K562 (cell line): Measurements from ENCODE around the gene ZNF768. TPM values are rescaled to one million over a fixed set of nuclear protein-coding genes. Genes with fewer than 3 reads are reported as not detected.

Source experiments
- ARID2 ChIP-seq: fragments of 450-650 bp; IDR thresholded peaks from 2 replicates; pipeline ENCODE4 v1.6.1; 2017; ENCODE audit warnings: antibody characterized with exemption, mild to moderate bottlenecking
- CREM ChIP-seq: IDR thresholded peaks from 2 replicates; pipeline ENCODE4 v1.6.1; 2014; ENCODE audit warnings: antibody characterized with exemption, low read depth
- EGR1 ChIP-seq: fragments of 450-650 bp; conservative IDR thresholded peaks from 2 replicates; pipeline ENCODE4 v1.6.1; 2017; ENCODE audit warnings: mild to moderate bottlenecking
- FOSL1 ChIP-seq: fragments of 200-800 bp; sonication (Bioruptor generic); conservative IDR thresholded peaks from 2 replicates; pipeline ENCODE4 v1.6.1; 2016; ENCODE audit warnings: missing genetic modification characterization, missing compliant biosample characterization
- MNT ChIP-seq, 2 experiments: fragments of 450-650 bp; conservative IDR thresholded peaks; 2 replicates each; pipeline ENCODE4 v1.6.1; 2017; ENCODE audit warnings: mild to moderate bottlenecking in 2 of 2, moderate library complexity in 2 of 2
- MYBL2 ChIP-seq, 2 experiments: fragments of 450-650 bp in 1 of 2; sonication (generic) in 1 of 2; formaldehyde crosslinking in 1 of 2; IDR thresholded peaks; 2 replicates each; pipeline versions ENCODE4 v1.6.1 to v1.8.1; 2017 to 2022; ENCODE audit warnings: borderline replicate concordance in 1 of 2, inconsistent platforms in 1 of 2, low read depth in 1 of 2, mild to moderate bottlenecking in 1 of 2, missing genetic modification reagents in 1 of 2, moderate library complexity in 1 of 2
- NFATC3 ChIP-seq: fragments of 450-650 bp; IDR thresholded peaks from 2 replicates; pipeline ENCODE4 v1.6.1; 2017; ENCODE audit warnings: mild to moderate bottlenecking
- PKNOX1 ChIP-seq: fragments of 450-650 bp; IDR thresholded peaks from 2 replicates; pipeline ENCODE4 v1.6.1; 2016
- POLR2A ChIP-seq: fragments of 450-650 bp; conservative IDR thresholded peaks from 2 replicates; pipeline ENCODE4 v1.6.1; 2016
- POLR2H ChIP-seq: IDR thresholded peaks from 2 replicates; pipeline ENCODE4 v1.6.1; 2016; ENCODE audit warnings: missing genetic modification characterization, low read depth, mild to moderate bottlenecking, control low read depth, missing compliant biosample characterization, moderate library complexity
- RB1 ChIP-seq: fragments of 450-650 bp; IDR thresholded peaks from 2 replicates; pipeline ENCODE4 v1.6.1; 2017; ENCODE audit warnings: low read depth, mild to moderate bottlenecking
- SMAD1 ChIP-seq: fragments of 150-350 bp; IDR thresholded peaks from 2 replicates; pipeline ENCODE4 v1.6.1; 2014; ENCODE audit warnings: low read length, low read depth; ENCODE audit not compliant: partially characterized antibody
- SNIP1 ChIP-seq: fragments of 450-650 bp; IDR thresholded peaks from 2 replicates; pipeline ENCODE4 v1.7.1; 2017; ENCODE audit warnings: low read depth, mild to moderate bottlenecking
- SP2 ChIP-seq: IDR thresholded peaks from 2 replicates; pipeline ENCODE4 v1.6.1; 2011; ENCODE audit warnings: mild to moderate bottlenecking, low read depth, low read length, moderate library complexity; ENCODE audit not compliant: poor library complexity, severe bottlenecking; ENCODE audit errors: extremely low read depth
- TBL1XR1 ChIP-seq, 2 experiments: IDR thresholded peaks; 2 replicates each; pipeline ENCODE4 v1.6.1; 2012; ENCODE audit warnings: improper control_type of control experiment in 2 of 2, low read length in 2 of 2, mild to moderate bottlenecking in 1 of 2
- TEAD1 ChIP-seq, 2 experiments: fragments of 450-650 bp in 1 of 2; sonication (generic) in 1 of 2; formaldehyde crosslinking; IDR thresholded peaks; 2 replicates each; pipeline versions ENCODE4 v1.4.0 to v1.8.0; 2020 to 2022; ENCODE audit warnings: mild to moderate bottlenecking in 2 of 2, missing genetic modification reagents in 1 of 2
- TOE1 ChIP-seq, 2 experiments: fragments of 450-650 bp in 1 of 2; sonication (generic) in 1 of 2; formaldehyde crosslinking in 1 of 2; IDR thresholded peaks; 2 replicates each; pipeline versions ENCODE4 v1.7.1 to v1.8.0; 2016 to 2022; ENCODE audit warnings: borderline replicate concordance in 2 of 2, mild to moderate bottlenecking in 2 of 2, antibody characterized with exemption in 1 of 2, inconsistent platforms in 1 of 2, low read depth in 1 of 2, missing genetic modification reagents in 1 of 2, moderate library complexity in 1 of 2
- YY1 ChIP-seq, 3 experiments: IDR thresholded peaks; 2 replicates each; pipeline ENCODE4 v1.6.1; 2011; ENCODE audit warnings: low read length in 2 of 3, mild to moderate bottlenecking in 2 of 3, moderate library complexity in 2 of 3, borderline replicate concordance in 1 of 3, control low read depth in 1 of 3, low read depth in 1 of 3; ENCODE audit not compliant: insufficient read depth in 3 of 3, insufficient replicate concordance in 2 of 3, control insufficient read depth in 1 of 3, insufficient read length in 1 of 3; ENCODE audit errors: extremely low read depth in 1 of 3
- ZC3H8 ChIP-seq: fragments of 450-650 bp; IDR thresholded peaks from 2 replicates; pipeline ENCODE4 v1.6.1; 2017
- ZNF551 ChIP-seq: fragments of 250-450 bp; sonication (Bioruptor Pico); IDR thresholded peaks from 2 replicates; pipeline ENCODE4 v1.5.0; 2021; ENCODE audit warnings: mild to moderate bottlenecking, moderate library complexity
- ZNF639 ChIP-seq, 2 experiments: fragments of 200-800 bp in 1 of 2; sonication (Bioruptor generic) in 1 of 2; sonication (generic) in 1 of 2; formaldehyde crosslinking in 1 of 2; IDR thresholded peaks in 1 of 2; conservative IDR thresholded peaks in 1 of 2; 2 replicates each; pipeline versions ENCODE4 v1.5.0 to v1.6.1; 2016 to 2020; ENCODE audit warnings: missing compliant biosample characterization in 1 of 2, missing genetic modification characterization in 1 of 2, missing genetic modification reagents in 1 of 2
- ZNF668 ChIP-seq: fragments of 250-450 bp; sonication (Bioruptor Pico); IDR thresholded peaks from 2 replicates; pipeline ENCODE4 v1.8.0; 2022; ENCODE audit warnings: mild to moderate bottlenecking, inconsistent platforms
- ZNF707 ChIP-seq: fragments of 250-450 bp; sonication (Bioruptor Pico); conservative IDR thresholded peaks from 2 replicates; pipeline ENCODE4 v1.8.0; 2022; ENCODE audit warnings: inconsistent platforms, mild to moderate bottlenecking, moderate library complexity
- polyA plus RNA-seq, 8 experiments: library from polyadenylated mRNA; depleted of rRNA in 4 of 8; stranded (reverse) in 5 of 8; unstranded in 3 of 8; fragments of >200 nt; fragmentation: Nextera tagmentation in 2 of 8; fragmentation: Illumina TruSeq in 1 of 8; extraction: Ambion mirVana in 2 of 8; extraction: Trizol in 1 of 8; gene quantifications; 2 replicates each; pipeline versions ENCODE4 v1.2.1 to v1.2.3, GENCODE V29; 2011 to 2014; ENCODE audit warnings: inconsistent platforms in 1 of 8, missing spikeins in 1 of 8
- total RNA-seq, 7 experiments: library from RNA; depleted of rRNA in 6 of 7; stranded (reverse); fragments of >200 nt in 6 of 7; fragmentation: Illumina TruSeq in 2 of 7; extraction: Trizol in 2 of 7; gene quantifications; 2 replicates each; pipeline versions ENCODE4 v1.2.1 to v1.2.3, GENCODE V29; 2011 to 2021; ENCODE audit warnings: low replicate concordance in 1 of 7

The ZNF768 gene
- total and polyA plus RNA-seq, 9 of the 15 experiments (the other 6 are each of a cell fraction or from before 2014, with no cell fraction given): 0.13 to 50.7 (median 26.9) TPM

GRCh38 chr16:30526823-30527634, 663 bp upstream of the ZNF768 start (continued):
- TF ChIP-seq EGR1 (peak; percentile 93), TEAD1 (CRISPR knock-in tag; IDR thresholded peaks at IDR 0.05) (peak; percentile 48 to 58; a peak in 3 of 4 replicates), RB1 (peak; percentile 50; the same call in 1 of the 2 replicates), PKNOX1 (peak; percentile 75), TOE1 (IDR thresholded peaks at IDR 0.05; ENCODE audit: borderline replicate concordance) (no peak), TOE1 (CRISPR knock-in tag; IDR thresholded peaks at IDR 0.05; ENCODE audit: borderline replicate concordance, low read depth) (no peak), SP2 (peak; percentile 98), FOSL1 (tag) (0 out of 2 replicates have a peak, but pooled peaks have one; percentile 17), TBL1XR1 (IDR thresholded peaks at IDR 0.05; ENCODE audit: low read length in 2 of 2) (no peak), CREM (peak; percentile 17), ZNF707 (no peak), ZC3H8 (no peak), POLR2A (peak; percentile 91), YY1 (IDR thresholded peaks at IDR 0.05; ENCODE audit: borderline replicate concordance in 1 of 3, control insufficient read depth in 1 of 3, extremely low read depth in 1 of 3, insufficient read depth in 3 of 3, insufficient read length in 1 of 3, insufficient replicate concordance in 2 of 3, low read depth in 1 of 3, low read length in 2 of 3) (peak in 2 of 3 experiments; percentile 37 to 75), SNIP1 (peak; percentile 88), POLR2H (peak; percentile 65), MYBL2 (IDR thresholded peaks at IDR 0.05; ENCODE audit: low read depth) (no peak), MYBL2 (CRISPR knock-in tag; IDR thresholded peaks at IDR 0.05; ENCODE audit: borderline replicate concordance) (no peak), NFATC3 (no peak), ZNF639 (CRISPR knock-in tag; conservative IDR thresholded peaks at IDR 0.05 in 1 of 2, IDR thresholded peaks at IDR 0.05 in 1 of 2) (peak in 1 of 2 experiments; percentile 97; a peak in 2 of 4 replicates), ZNF668 (no peak), ARID2 (no peak), ZNF551 (CRISPR knock-in tag) (no peak), SMAD1 (peak; percentile 55), MNT (conservative IDR thresholded peaks at IDR 0.05) (peak; percentile 81 to 88)
